ENCODE measurements around the gene SPINT1. TPM values are rescaled to one million over a fixed set of nuclear protein-coding genes. Genes with fewer than 3 reads are reported as not detected.

The SPINT1 gene
- total and polyA plus RNA-seq, 8 donors = 16.8 to 394 (median 120) TPM

DNA sequence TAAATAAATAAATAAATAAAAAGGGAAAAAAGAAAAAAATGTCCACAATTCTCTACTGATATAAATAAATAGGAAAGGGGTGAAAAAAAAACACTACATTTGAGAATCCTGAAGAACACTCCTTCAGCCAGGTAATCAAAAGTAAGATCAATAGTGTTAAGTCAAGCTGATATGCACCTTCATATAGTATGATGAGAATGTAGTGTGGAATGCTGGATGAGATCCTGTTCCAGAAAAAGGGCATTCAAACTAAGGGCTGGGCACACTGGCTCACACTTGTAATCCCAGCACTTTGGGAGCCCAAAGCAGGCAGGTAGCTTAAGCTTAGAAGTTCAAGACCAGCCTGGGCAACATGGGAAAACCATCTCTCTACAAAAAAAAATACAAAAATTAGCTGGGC, 45.3 kb downstream of the SPINT1 start:
- TF ChIP-seq, protein P1, sequence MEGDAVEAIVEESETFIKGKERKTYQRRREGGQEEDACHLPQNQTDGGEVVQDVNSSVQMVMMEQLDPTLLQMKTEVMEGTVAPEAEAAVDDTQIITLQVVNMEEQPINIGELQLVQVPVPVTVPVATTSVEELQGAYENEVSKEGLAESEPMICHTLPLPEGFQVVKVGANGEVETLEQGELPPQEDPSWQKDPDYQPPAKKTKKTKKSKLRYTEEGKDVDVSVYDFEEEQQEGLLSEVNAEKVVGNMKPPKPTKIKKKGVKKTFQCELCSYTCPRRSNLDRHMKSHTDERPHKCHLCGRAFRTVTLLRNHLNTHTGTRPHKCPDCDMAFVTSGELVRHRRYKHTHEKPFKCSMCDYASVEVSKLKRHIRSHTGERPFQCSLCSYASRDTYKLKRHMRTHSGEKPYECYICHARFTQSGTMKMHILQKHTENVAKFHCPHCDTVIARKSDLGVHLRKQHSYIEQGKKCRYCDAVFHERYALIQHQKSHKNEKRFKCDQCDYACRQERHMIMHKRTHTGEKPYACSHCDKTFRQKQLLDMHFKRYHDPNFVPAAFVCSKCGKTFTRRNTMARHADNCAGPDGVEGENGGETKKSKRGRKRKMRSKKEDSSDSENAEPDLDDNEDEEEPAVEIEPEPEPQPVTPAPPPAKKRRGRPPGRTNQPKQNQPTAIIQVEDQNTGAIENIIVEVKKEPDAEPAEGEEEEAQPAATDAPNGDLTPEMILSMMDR (IDR thresholded peaks at IDR 0.05) = no peak
- TF ChIP-seq POLR2A (IDR thresholded peaks at IDR 0.05) (no peak), POLR2AphosphoS5 (IDR thresholded peaks at IDR 0.05) (no peak), EP300 (IDR thresholded peaks at IDR 0.05) (no peak)
- intact Hi-C loops (cut with DNase I; ENCODE audit: low total_unique reads) = no loop called here
- Histone ChIP-seq H3K4me1 (peaks cover 4 to 18% (median 6%) of the 10 kb centered on the region in 4 donors), H3K27ac (no peak overlapping the region), H3K36me3 (no peaks in the 10 kb centered on the region), H3K4me3 (no peak overlapping the region), H3K9me3 (no peaks in the 10 kb centered on the region), H3K27me3 (no peaks in the 10 kb centered on the region)
- no peak for DNase-seq

DNA sequence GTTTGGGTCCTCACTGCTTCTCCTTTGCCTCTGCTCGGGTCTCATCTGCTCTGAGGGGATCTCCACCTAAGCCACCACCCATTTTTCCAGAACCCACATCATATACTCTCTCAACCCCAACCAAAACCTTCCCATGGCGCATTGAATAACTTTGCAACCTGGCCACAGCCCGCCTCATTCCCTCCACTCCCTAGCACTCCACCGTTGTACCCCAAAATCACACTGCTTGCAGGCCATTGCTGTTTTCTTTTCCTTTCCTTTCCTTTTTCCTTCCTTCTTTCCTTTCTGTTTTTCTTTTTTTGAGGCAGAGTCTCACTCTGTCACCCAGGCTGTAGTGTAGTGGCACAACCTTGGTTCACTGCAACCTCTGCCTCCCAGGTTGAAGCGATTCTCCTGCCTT, 47.3 kb downstream of the SPINT1 start:
- intact Hi-C loops (cut with DNase I; ENCODE audit: low total_unique reads) = no loop called here
- no peak for DNase-seq
- H3K27me3 ChIP-seq = no peaks in the 10 kb centered on the region
- no peak overlapping the region for H3K4me3 ChIP-seq
- peaks cover 2 to 5% (median 3%) of the 10 kb centered on the region in 4 donors for H3K36me3 ChIP-seq
- no peak for TF ChIP-seq POLR2A (IDR thresholded peaks at IDR 0.05)
- TF ChIP-seq EP300 (IDR thresholded peaks at IDR 0.05) = no peak
- TF ChIP-seq, protein P1 (IDR thresholded peaks at IDR 0.05) = no peak
- TF ChIP-seq POLR2AphosphoS5 (IDR thresholded peaks at IDR 0.05) = no peak
- peaks cover 15 to 32% (median 19%) of the 10 kb centered on the region in 4 donors for H3K4me1 ChIP-seq
- H3K9me3 ChIP-seq = no peaks in the 10 kb centered on the region
- WGBS, 5 donors = 82 to 87% (median 86%) methylated on average over 5 of the region's 5 CpGs
- H3K27ac ChIP-seq = no peak overlapping the region

GRCh38 chr15:40891810-40892446, 48.1 kb downstream of the SPINT1 start:
- peak; percentile 71 to 83 for DNase-seq
- no peak overlapping the region for H3K27ac ChIP-seq
- TF ChIP-seq, protein P1 (IDR thresholded peaks at IDR 0.05) = peak in 5 of 7 experiments; percentile 59 to 84 (median 69)
- TF ChIP-seq EP300 (IDR thresholded peaks at IDR 0.05) = no peak
- peak in 1 of 3 donors; percentile 49 for TF ChIP-seq POLR2AphosphoS5 (IDR thresholded peaks at IDR 0.05)
- no peak for TF ChIP-seq POLR2A (IDR thresholded peaks at IDR 0.05)
- H3K36me3 ChIP-seq = peaks cover 2 to 13% (median 11%) of the 10 kb centered on the region in 4 donors
- intact Hi-C loops (cut with DNase I; ENCODE audit: low total_unique reads) = no loop called here
- peaks cover 15 to 40% (median 19%) of the 10 kb centered on the region in 4 donors for H3K4me1 ChIP-seq
- H3K27me3 ChIP-seq = no peaks in the 10 kb centered on the region
- 5 to 14% (median 11%) methylated on average over 3 to 4 of the region's 4 CpGs for WGBS, 5 donors
- H3K4me3 ChIP-seq = no peak overlapping the region
- H3K9me3 ChIP-seq = no peaks in the 10 kb centered on the region

- whole genome bisulfite sequencing, 5 donors = 67 to 90% (median 77%) methylated on average over 2 of the region's 2 CpGs
- no peak for DNase-seq
- Histone ChIP-seq H3K27ac (no peak overlapping the region), H3K27me3 (no peaks in the 10 kb centered on the region), H3K4me1 (peaks cover 15 to 44% (median 19%) of the 10 kb centered on the region in 4 donors), H3K4me3 (no peak overlapping the region), H3K9me3 (no peaks in the 10 kb centered on the region), H3K36me3 (peaks cover 2 to 19% (median 17%) of the 10 kb centered on the region in 4 donors)
- intact Hi-C loops (cut with DNase I; ENCODE audit: low total_unique reads) = no loop called here
- TF ChIP-seq EP300 (IDR thresholded peaks at IDR 0.05) = no peak
- TF ChIP-seq, protein P1 (IDR thresholded peaks at IDR 0.05) = no peak
- TF ChIP-seq POLR2AphosphoS5 (IDR thresholded peaks at IDR 0.05) = no peak
- TF ChIP-seq POLR2A (IDR thresholded peaks at IDR 0.05) = no peak
Observed at GRCh38 chr15:40892447-40893012, 48.7 kb downstream of the SPINT1 start.

All from stomach (tissue), 9 donors.